NCI-H1092 (cell line): ENCODE measurements around the gene CFAP46.
A peak's percentile ranks its signal among the peaks of the same experiment; 100 is the strongest.
"Not testable (repeated sequence)": the region's sequence is repeated elsewhere in the genome, so short reads cannot be mapped to it uniquely, and the experiment has no call there.

ENCODE experiments used
- DNase-seq: peaks from one replicate; lab custom pipeline; 2025; lab: John Stamatoyannopoulos, UW

Gene CFAP46

GRCh38 chr10:132944510-132944909 lies 2.1 kb upstream of the CFAP46 start:
- DNase-seq: no peak

GRCh38 chr10:132943791-132944404 lies 1.5 kb upstream of the CFAP46 start:
- no peak for DNase-seq

- no peak for DNase-seq
Observed at GRCh38 chr10:132943058-132943790, 854 bp upstream of the CFAP46 start.

GRCh38 chr10:132941640-132942051 lies 724 bp downstream of the CFAP46 start:
- no peak for DNase-seq

- no peak for DNase-seq
Observed at GRCh38 chr10:132940791-132941465, 1.4 kb downstream of the CFAP46 start.

GRCh38 chr10:132939957-132940790 lies 2.2 kb downstream of the CFAP46 start:
- no peak for DNase-seq

- no peak for DNase-seq
Observed at GRCh38 chr10:132939378-132939955, 2.9 kb downstream of the CFAP46 start.

- no peak for DNase-seq
Observed at GRCh38 chr10:132938472-132939339, 3.7 kb downstream of the CFAP46 start.

GRCh38 chr10:132937861-132938260 lies 4.5 kb downstream of the CFAP46 start:
- peak; percentile 7 for DNase-seq

- no peak for DNase-seq
Observed at GRCh38 chr10:132934953-132935352, 7.4 kb downstream of the CFAP46 start.

GRCh38 chr10:132933308-132934042 lies 8.9 kb downstream of the CFAP46 start:
- DNase-seq: no peak

GRCh38 chr10:132932461-132933307 lies 9.7 kb downstream of the CFAP46 start:
- DNase-seq: no peak

GRCh38 chr10:132931258-132932250 lies 10.8 kb downstream of the CFAP46 start:
- DNase-seq: not testable (repeated sequence)

- not testable (repeated sequence) for DNase-seq
Observed at GRCh38 chr10:132930701-132931100, 11.7 kb downstream of the CFAP46 start.

- no peak for DNase-seq
Observed at GRCh38 chr10:132929953-132930548, 12.3 kb downstream of the CFAP46 start.

GRCh38 chr10:132929480-132929879 lies 12.9 kb downstream of the CFAP46 start:
- DNase-seq: no peak

- no peak for DNase-seq
Observed at GRCh38 chr10:132928261-132928660, 14.1 kb downstream of the CFAP46 start.

- no peak for DNase-seq
Observed at GRCh38 chr10:132927824-132928223, 14.5 kb downstream of the CFAP46 start.
